OCI-LY3 (cell line): ENCODE measurements around the gene ABTB2.

Experiments used
- CTCF ChIP-seq: fragments of 200-600, 300-600 bp; sonication (generic); IDR thresholded peaks from 2 replicates; pipeline ENCODE4 v1.5.1; 2014; ENCODE audit warnings: antibody characterized with exemption, low read length, low read depth
- EZH2phosphoT487 ChIP-seq: fragments of 200-600 bp; shearing (Covaris generic); IDR thresholded peaks from 2 replicates; pipeline ENCODE4 v1.6.1; 2018; ENCODE audit warnings: antibody characterized with exemption, mixed run types, low read depth

DNA sequence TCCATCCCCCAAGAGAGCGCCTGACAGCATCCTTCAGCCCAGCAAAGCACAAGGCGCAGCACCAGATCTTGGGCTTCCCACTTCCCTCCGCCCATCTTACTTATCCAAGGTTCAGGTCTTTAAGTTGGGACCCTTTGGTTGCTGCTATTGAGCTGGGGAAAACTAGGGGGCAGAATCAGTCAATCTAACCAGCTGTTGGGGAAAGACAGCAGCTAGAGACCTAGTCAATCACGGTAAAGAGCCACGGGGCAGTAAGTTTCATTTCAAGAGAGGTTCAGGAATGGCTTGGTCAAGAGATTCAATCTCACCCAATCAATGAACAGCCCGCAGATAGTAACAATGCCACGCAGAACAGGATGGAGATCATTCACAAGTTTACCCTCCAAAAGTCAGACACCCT lies 1.7 kb downstream of the ABTB2 start:
- TF ChIP-seq CTCF (peak; percentile 32; the same call in 1 of the 2 replicates), EZH2phosphoT487 (no peak)
